HG03159 (cell line): Measurements from ENCODE around the gene TMPRSS2.
A peak's percentile ranks its signal among the peaks of the same experiment; 100 is the strongest.

Source experiments
- ATAC-seq: cut with Tn5 transposase; IDR thresholded peaks from one replicate; pipeline ENCODE4 v1.9.1; 2021; ENCODE audit warnings: mild to moderate bottlenecking, moderate library complexity; ENCODE audit not compliant: unreplicated experiment

TMPRSS2 gene

GRCh38 chr21:41451753-41452676 is 55.9 kb downstream of the TMPRSS2 start:
- ATAC-seq = no peak

- ATAC-seq = no peak
These were observed 58.3 kb downstream of the TMPRSS2 start for GRCh38 chr21:41449613-41450012.

DNA sequence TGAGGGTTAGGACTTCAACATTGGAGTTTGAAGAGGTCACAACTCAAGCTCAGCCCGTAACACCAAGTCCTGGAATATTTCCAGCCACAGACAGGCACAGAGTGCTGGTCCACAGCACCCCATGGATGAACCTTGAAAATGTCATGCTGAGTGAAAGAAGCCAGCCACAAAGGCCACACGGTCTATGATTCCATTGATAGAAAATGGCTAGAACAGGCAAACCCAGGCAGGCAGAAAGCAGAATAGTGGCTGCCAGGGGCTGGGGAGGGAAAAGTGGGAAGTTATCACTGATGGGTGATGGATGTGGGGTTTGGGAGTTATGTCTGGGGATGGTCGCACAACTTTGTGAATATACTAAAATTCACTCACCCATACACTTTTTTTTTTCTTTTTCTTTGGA is 60.6 kb downstream of the TMPRSS2 start:
- ATAC-seq = no peak

DNA sequence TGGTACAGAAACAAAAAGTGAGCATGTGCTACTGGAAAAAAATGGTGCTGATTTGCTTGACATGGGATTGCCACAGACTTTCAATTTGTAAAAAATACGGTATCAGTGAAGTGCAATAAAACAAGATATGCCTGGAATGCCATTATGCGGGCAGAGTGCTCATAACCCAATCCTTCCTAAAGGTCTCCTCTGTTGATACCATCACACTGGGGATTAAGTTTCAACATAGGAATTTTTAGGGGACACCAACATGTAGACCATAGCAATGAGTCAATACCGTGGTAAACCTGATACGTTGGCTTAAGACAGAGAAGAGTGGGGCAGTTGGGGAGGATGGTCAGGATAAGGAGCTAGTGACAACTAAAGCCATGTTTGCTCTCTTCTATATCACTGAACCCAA is 61.4 kb downstream of the TMPRSS2 start:
- no peak for ATAC-seq

- no peak for ATAC-seq
These were observed 62.5 kb downstream of the TMPRSS2 start for GRCh38 chr21:41445465-41445862.

- ATAC-seq = no peak
These were observed 63.1 kb downstream of the TMPRSS2 start for GRCh38 chr21:41444703-41445464.

DNA sequence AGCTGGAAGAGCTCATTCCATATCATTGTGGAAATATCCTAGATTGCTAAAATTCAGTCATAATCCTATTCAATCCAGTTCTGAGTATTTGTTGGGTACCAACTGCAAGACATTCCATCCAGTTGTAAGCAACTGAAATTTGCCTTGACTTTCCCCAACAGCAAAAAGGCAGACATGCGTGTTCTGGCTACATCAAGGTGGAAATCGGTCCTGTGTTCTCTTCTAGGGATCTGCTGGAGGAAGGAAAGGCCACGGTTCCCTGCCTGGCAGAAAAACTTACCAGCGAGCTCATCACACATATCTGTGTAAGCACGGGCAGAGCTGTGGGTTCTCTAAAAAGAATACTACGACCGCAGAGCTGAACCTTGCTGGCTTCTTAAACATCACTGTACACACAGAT is 64.4 kb downstream of the TMPRSS2 start:
- ATAC-seq = no peak

GRCh38 chr21:41442481-41443186 is 65.3 kb downstream of the TMPRSS2 start:
- ATAC-seq = no peak

GRCh38 chr21:41441546-41441945 is 66.4 kb downstream of the TMPRSS2 start:
- no peak for ATAC-seq

GRCh38 chr21:41439248-41439647 is 68.7 kb downstream of the TMPRSS2 start:
- ATAC-seq = no peak

DNA sequence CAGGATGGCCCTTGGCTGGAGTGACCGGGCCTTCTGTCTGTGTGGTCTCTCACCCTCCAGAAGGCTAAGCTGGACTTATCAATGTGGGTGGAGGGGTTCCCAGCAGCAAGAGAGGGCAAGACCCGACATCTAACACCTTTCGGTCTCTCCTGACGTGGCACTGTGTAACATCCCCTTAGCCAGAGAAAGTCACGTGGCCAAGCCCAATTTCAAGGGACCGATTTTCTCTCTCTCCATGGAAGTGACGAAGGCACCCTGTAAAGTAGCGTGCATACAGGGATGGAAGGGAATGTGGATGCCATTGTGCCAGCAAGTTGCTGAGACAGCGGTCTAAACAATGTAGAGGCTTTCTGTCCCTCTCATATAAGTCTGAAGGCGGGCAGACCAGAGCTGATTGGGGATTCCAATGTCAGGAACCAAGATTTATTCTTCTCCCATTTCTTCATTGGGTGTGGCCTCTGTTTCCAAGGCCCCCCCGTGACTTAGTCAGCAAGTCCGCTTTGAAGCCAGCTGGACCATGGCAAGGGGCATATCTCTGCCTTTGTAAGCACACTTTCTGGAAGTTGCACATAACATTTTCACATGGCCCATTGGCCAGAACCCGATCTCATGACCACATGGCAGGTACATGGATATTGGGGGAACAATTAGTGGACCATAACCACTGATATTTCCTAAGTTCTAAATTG is 69.4 kb downstream of the TMPRSS2 start:
- no peak for ATAC-seq

- no peak for ATAC-seq
These were observed 70.2 kb downstream of the TMPRSS2 start for GRCh38 chr21:41437729-41438128.

GRCh38 chr21:41435706-41436105 is 72.3 kb downstream of the TMPRSS2 start:
- no peak for ATAC-seq

DNA sequence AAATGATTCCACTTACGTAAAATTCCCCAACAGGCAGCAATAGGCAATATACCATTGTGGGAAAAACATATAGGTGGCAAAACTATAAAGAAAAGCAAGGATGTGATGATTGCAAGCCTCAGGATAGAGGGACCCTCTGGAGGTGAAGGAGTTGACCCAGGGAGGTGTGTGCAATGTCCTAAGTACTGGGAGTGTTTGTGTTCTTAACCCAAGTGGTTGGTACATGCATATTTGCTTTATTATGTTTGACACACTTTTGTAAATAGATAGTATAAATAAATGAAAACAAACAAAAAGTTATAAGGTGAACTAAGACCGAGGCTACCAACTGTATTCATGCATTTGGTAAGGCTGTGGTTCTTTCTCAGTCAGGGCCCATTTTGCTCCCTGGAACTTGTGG is 74.4 kb downstream of the TMPRSS2 start:
- ATAC-seq = no peak

- no peak for ATAC-seq
These were observed 75.1 kb downstream of the TMPRSS2 start for GRCh38 chr21:41432562-41433460.

DNA sequence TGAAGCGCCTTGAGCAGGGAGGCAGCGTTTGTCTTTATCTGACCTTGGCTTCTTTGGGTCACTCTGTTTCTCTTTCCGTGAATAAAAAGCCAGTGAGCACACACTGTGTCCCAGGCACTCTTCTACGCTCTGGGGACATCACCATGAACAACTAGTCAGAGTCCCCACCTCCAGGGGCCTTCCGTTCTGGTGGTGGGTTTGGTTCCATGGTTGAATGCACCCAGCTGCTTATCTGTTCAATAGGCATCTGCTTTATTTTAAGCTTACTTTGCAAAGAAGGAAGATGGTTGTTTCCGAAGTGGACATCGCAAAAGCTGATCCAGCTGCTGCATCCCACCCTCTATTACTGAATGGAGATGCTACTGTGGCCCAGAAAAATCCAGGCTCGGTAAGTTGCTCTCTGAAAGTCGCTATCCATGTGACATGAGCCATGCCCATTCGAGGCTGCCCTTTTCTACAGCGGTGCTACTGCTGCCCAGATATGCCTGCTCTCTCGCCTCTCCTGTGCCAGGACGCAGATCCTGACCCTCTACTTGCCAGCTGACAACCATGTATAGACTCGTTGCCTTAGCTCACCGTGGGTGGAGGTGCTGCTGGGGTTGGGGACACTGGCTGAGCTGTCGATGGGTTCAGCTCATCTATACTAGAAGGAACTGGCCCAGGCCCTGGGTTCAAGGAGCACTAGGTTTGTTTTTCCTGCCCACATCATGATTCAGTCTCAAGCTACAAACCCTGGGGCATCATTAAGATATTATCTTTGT is 76.0 kb downstream of the TMPRSS2 start:
- ATAC-seq = peak; percentile 77

DNA sequence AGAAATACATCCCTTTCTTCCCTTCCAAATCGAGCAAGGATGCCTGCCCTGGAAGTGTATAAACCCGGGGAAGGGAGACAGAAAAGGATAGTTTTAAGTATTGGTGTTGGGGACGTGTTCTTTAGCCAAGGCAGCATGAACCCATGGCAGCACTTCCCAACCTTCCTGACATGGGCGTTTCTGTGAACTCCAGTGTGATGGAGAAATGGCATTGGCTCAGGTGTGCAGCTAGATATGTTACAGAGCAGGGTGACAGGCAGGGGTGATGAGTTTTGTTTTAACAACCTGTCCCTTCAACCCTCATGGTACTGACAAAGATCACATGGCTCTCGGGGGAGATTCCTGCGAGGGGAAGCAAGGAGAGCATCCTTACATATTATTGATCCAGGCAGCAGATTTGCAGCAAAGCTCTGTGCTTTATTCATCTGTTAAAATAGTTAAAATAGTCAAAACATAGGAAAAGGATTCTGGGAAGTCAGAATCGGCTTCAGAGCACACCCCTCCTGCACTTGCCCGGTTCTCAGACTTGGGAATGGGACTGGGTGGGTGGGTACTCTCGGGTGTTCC is 78.0 kb downstream of the TMPRSS2 start:
- no peak for ATAC-seq

DNA sequence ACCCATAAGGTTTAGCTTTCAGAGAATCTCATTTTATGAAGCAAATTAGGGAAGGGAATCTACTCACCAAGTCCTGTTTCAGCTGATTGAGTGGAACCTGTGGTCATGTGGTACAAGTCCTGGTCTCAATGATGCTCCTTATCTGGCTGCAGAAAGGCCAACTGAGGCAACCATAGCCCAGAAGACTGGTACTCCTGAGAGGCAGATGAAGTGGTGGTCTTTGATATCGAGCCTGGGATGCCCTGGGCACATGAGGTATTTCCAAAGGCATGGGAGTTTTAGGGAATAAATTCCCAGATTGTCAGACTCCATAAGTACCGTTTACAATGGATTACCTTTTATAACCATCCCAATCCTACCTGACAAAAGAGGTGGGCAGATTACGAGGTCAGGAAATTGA is 78.7 kb downstream of the TMPRSS2 start:
- ATAC-seq = no peak

- ATAC-seq = no peak
These were observed 79.1 kb downstream of the TMPRSS2 start for GRCh38 chr21:41428847-41429246.
